PC-3 (cell line): ENCODE data around the gene TMEM255B. TPM values are rescaled to one million over a fixed set of nuclear protein-coding genes. Genes with fewer than 3 reads are reported as not detected.

ENCODE experiments used
- ATAC-seq: fragments of 200-7000 bp; cut with Tn5 transposase; 2 replicates; pipeline ENCODE4 v1.9.1; 2020; ENCODE audit warnings: mild to moderate bottlenecking, moderate library complexity
- BruUV-seq: library from RNA; stranded (reverse); fragments of 400-500 nt; replicated peaks from 2 replicates; lab custom pipeline; 2021; lab: Mats Ljungman, UMichigan
- CTCF ChIA-PET: fragments of 300-600 bp; sonication (Branson Sonifier 250); formaldehyde crosslinking; loops from one replicate; lab custom pipeline; 2022; ENCODE audit warnings: antibody characterized with exemption; lab: Charles Lee
- POLR2A ChIA-PET: fragments of 300-600 bp; sonication (Branson Sonifier 250); formaldehyde crosslinking; loops from one replicate; lab custom pipeline; 2022; ENCODE audit warnings: antibody characterized with exemption; ENCODE audit not compliant: unreplicated experiment; lab: Charles Lee
- DNase-seq: peaks from one replicate; pipeline ENCODE4 v3.0.0-alpha.2; 2015
- H2AFZ ChIP-seq: fragments of 300-600 bp; sonication (generic); 2 replicates; pipeline ENCODE4 v1.6.0; 2016; ENCODE audit warnings: antibody characterized with exemption, low read length
- H3F3A ChIP-seq: fragments of 300-600 bp; sonication (generic); one replicate; pipeline ENCODE4 v1.6.0; 2017; ENCODE audit warnings: antibody characterized with exemption, low read length, control low read depth, mild to moderate bottlenecking; ENCODE audit not compliant: unreplicated experiment
- H3K27ac ChIP-seq: fragments of 300-600 bp; sonication (generic); 2 replicates; pipeline ENCODE4 v1.5.1; 2016; ENCODE audit warnings: mild to moderate bottlenecking, low read length
- H3K27me3 ChIP-seq: fragments of 300-600 bp; sonication (generic); 2 replicates; pipeline ENCODE4 v1.6.1; 2016; ENCODE audit warnings: low read length, mixed read lengths
- H3K36me3 ChIP-seq: fragments of 300-600 bp; sonication (generic); 2 replicates; pipeline ENCODE4 v1.6.1; 2016; ENCODE audit warnings: low read depth, mixed run types, low read length, mixed read lengths
- H3K4me1 ChIP-seq: fragments of 300-600 bp; sonication (generic); 2 replicates; pipeline ENCODE4 v1.5.1; 2016; ENCODE audit warnings: low read length; ENCODE audit not compliant: insufficient read depth
- H3K4me2 ChIP-seq: fragments of 300-600 bp; sonication (generic); 2 replicates; pipeline ENCODE4 v1.6.0; 2016; ENCODE audit warnings: low read length
- H3K4me3 ChIP-seq: fragments of 300-600 bp; sonication (generic); 2 replicates; pipeline ENCODE4 v1.5.1; 2016; ENCODE audit warnings: mild to moderate bottlenecking, low read length, mixed read lengths
- H3K79me2 ChIP-seq: fragments of 300-600 bp; sonication (generic); 2 replicates; pipeline ENCODE4 v1.6.1; 2017; ENCODE audit warnings: low read length, mixed read lengths
- H3K9ac ChIP-seq: fragments of 300-600 bp; sonication (generic); 2 replicates; pipeline ENCODE4 v1.6.0; 2016; ENCODE audit warnings: mild to moderate bottlenecking, low read length
- H3K9me2 ChIP-seq: fragments of 300-600 bp; sonication (generic); replicated peaks from 2 replicates; pipeline ENCODE4 v1.6.1; 2016; ENCODE audit warnings: mixed run types, low read length, mixed read lengths
- H3K9me3 ChIP-seq: fragments of 300-600 bp; sonication (generic); 2 replicates; pipeline ENCODE4 v1.6.1; 2016; ENCODE audit warnings: low read length, mixed read lengths
- H4K20me1 ChIP-seq: fragments of 300-600 bp; sonication (generic); 2 replicates; pipeline ENCODE4 v1.6.1; 2016; ENCODE audit warnings: low read length, mixed read lengths
- CTCF ChIP-seq: fragments of 300-600 bp; sonication (generic); conservative IDR thresholded peaks from 2 replicates; pipeline ENCODE4 v1.5.1; 2017; ENCODE audit warnings: antibody characterized with exemption, low read depth, mild to moderate bottlenecking, low read length
- EZH2 ChIP-seq: fragments of 300-600 bp; sonication (generic); IDR thresholded peaks from one replicate; pipeline ENCODE4 v1.6.1; 2017; ENCODE audit warnings: antibody characterized with exemption, mild to moderate bottlenecking, low read length; ENCODE audit not compliant: unreplicated experiment
- EZH2phosphoT487 ChIP-seq: fragments of 300-600 bp; sonication (generic); IDR thresholded peaks from 2 replicates; pipeline ENCODE4 v1.6.1; 2018; ENCODE audit warnings: mild to moderate bottlenecking, antibody characterized with exemption, low read length, borderline replicate concordance
- intact Hi-C: fragments of 100-400 bp; cut with micrococcal nuclease; formaldehyde crosslinking; loops from 2 replicates; pipeline ENCODE4 v1.9.0; 2023
- total RNA-seq: library from RNA; depleted of rRNA; stranded (reverse); fragments of >200 nt; gene quantifications from 2 replicates; pipeline ENCODE4 v1.2.3, GENCODE V29; 2014

TMEM255B gene
- total RNA-seq, 1 experiment from 2014 or later: 26.9 TPM

- no peaks in the 10 kb centered on the region for H3F3A ChIP-seq
- CTCF ChIA-PET: no interaction called here
- no peaks in the 10 kb centered on the region for H3K4me1 ChIP-seq
- H3K9me3 ChIP-seq: no peaks in the 10 kb centered on the region
- ATAC-seq: no peak
- H2AFZ ChIP-seq: no peak overlapping the region
- intact Hi-C loops: no loop called here
- no peak for DNase-seq
- H3K79me2 ChIP-seq: no peaks in the 10 kb centered on the region
- H3K27me3 ChIP-seq: no peaks in the 10 kb centered on the region
- no peak for TF ChIP-seq EZH2
- no peak for TF ChIP-seq CTCF
- TF ChIP-seq EZH2phosphoT487: no peak
- H3K9me2 ChIP-seq: no peaks in the 10 kb centered on the region
- no peak overlapping the region for H3K4me2 ChIP-seq
- H4K20me1 ChIP-seq: no peaks in the 10 kb centered on the region
- no TSS peak for BruUV-seq
- H3K36me3 ChIP-seq: no peaks in the 10 kb centered on the region
- H3K4me3 ChIP-seq: no peak overlapping the region
- POLR2A ChIA-PET: no interaction called here
- H3K27ac ChIP-seq: no peak overlapping the region
- no peak overlapping the region for H3K9ac ChIP-seq
These were observed 27.5 kb upstream of the TMEM255B start for GRCh38 chr13:113731192-113732175.

- ATAC-seq: no peak
- H3K9me3 ChIP-seq: no peaks in the 10 kb centered on the region
- ChIA-PET POLR2A (no interaction called here), CTCF (no interaction called here)
- H3K79me2 ChIP-seq: no peaks in the 10 kb centered on the region
- TF ChIP-seq EZH2 (no peak), EZH2phosphoT487 (no peak), CTCF (no peak)
- no peaks in the 10 kb centered on the region for H3K9me2 ChIP-seq
- no TSS peak for BruUV-seq
- no peak overlapping the region for H3K27ac ChIP-seq
- H3K4me1 ChIP-seq: no peaks in the 10 kb centered on the region
- intact Hi-C loops: no loop called here
- no peak overlapping the region for H3K4me2 ChIP-seq
- no peak overlapping the region for H3K9ac ChIP-seq
- no peak overlapping the region for H3K4me3 ChIP-seq
- H3K36me3 ChIP-seq: no peaks in the 10 kb centered on the region
- H2AFZ ChIP-seq: no peak overlapping the region
- no peak for DNase-seq
- no peaks in the 10 kb centered on the region for H3F3A ChIP-seq
- H4K20me1 ChIP-seq: no peaks in the 10 kb centered on the region
- H3K27me3 ChIP-seq: no peaks in the 10 kb centered on the region
These were observed 26.7 kb upstream of the TMEM255B start for GRCh38 chr13:113732176-113732960.
